ENCODE measurements around the gene LY9. TPM values are rescaled to one million over a fixed set of nuclear protein-coding genes. Genes with fewer than 3 reads are reported as not detected.

The LY9 gene
- total RNA-seq, 2 donors from 2014 or later = not detected

DNA sequence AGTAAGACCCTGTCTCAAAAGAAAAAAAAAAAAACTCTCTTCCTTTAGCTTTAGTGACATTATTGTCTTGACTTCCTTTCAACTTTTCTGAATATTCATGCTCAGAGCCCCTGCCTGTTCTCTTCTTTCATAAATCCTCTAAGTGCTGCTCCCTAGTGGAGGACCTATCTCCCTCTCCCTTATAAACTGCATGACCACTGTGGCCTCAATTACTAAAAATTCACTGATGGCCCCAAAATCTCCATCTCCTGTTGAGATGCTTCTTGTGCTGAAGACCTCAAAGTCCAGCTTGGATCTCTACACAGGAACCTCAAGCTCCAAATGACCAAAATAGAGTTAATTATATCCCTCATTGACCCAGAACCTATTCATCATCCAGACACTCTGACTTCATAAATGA lies 81.2 kb downstream of the LY9 start:
- Histone ChIP-seq H3K36me3 (ENCODE audit: control insufficient read depth, insufficient read depth, low read length) (no peaks in the 10 kb centered on the region), H3K4me3 (ENCODE audit: low read length) (no peak overlapping the region), H3K27me3 (ENCODE audit: control insufficient read depth, insufficient read depth, low read length, poor library complexity, severe bottlenecking) (no peaks in the 10 kb centered on the region), H3K9ac (ENCODE audit: extremely low read depth, low read length, poor library complexity, severe bottlenecking) (no peak overlapping the region), H3K4me1 (ENCODE audit: control insufficient read depth, insufficient read depth, low read length) (no peaks in the 10 kb centered on the region), H3K27ac (ENCODE audit: low read depth, low read length) (no peak overlapping the region), H3K9me3 (ENCODE audit: control insufficient read depth, low read length) (peaks cover 13% of the 10 kb centered on the region)
- H3K27ac Mint-ChIP-seq = no peak overlapping the region
- H3K4me1 Mint-ChIP-seq = peaks cover 6% of the 10 kb centered on the region
- no peak overlapping the region for H3K4me3 Mint-ChIP-seq
- H3K36me3 Mint-ChIP-seq (ENCODE audit: low read depth) = no peaks in the 10 kb centered on the region
- H3K9me3 Mint-ChIP-seq = no peaks in the 10 kb centered on the region
- DNase-seq = no peak
- peaks cover 2% of the 10 kb centered on the region for H3K27me3 Mint-ChIP-seq (ENCODE audit: insufficient read depth)
- TF ChIP-seq, protein P1, sequence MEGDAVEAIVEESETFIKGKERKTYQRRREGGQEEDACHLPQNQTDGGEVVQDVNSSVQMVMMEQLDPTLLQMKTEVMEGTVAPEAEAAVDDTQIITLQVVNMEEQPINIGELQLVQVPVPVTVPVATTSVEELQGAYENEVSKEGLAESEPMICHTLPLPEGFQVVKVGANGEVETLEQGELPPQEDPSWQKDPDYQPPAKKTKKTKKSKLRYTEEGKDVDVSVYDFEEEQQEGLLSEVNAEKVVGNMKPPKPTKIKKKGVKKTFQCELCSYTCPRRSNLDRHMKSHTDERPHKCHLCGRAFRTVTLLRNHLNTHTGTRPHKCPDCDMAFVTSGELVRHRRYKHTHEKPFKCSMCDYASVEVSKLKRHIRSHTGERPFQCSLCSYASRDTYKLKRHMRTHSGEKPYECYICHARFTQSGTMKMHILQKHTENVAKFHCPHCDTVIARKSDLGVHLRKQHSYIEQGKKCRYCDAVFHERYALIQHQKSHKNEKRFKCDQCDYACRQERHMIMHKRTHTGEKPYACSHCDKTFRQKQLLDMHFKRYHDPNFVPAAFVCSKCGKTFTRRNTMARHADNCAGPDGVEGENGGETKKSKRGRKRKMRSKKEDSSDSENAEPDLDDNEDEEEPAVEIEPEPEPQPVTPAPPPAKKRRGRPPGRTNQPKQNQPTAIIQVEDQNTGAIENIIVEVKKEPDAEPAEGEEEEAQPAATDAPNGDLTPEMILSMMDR (conservative IDR thresholded peaks at IDR 0.05) = peak; percentile 68

Other genes starting within 250 kb of the LY9 start
- not detected for gene CD84, start 216.7 kb upstream of the LY9 start, total RNA-seq
- not detected for gene SLAMF1, start 149.1 kb upstream of the LY9 start, total RNA-seq
- 1 to 10 TPM in 1 of 2 donors, under 1 TPM in 1; 0.55 to 1.1 TPM for gene CD48, start 84.4 kb upstream of the LY9 start, total RNA-seq
- not detected for gene SLAMF7, start 56.9 kb upstream of the LY9 start, total RNA-seq
- under 1 TPM in 1 of 2 donors, not detected in 1; 0.31 TPM for gene CD244, start 66.7 kb downstream of the LY9 start, total RNA-seq
- gene ITLN1, start 89.0 kb downstream of the LY9 start, total RNA-seq = under 1 TPM; 0.22 to 0.51 TPM
- gene ITLN2, start 158.6 kb downstream of the LY9 start, total RNA-seq = 10 to 100 TPM; 20.3 to 29.7 TPM
- 100 to 1,000 TPM; 190 to 226 TPM for gene F11R, start 225.0 kb downstream of the LY9 start, total RNA-seq
- 10 to 100 TPM; 59.1 to 76.4 TPM for gene TSTD1, start 242.8 kb downstream of the LY9 start, total RNA-seq
- gene USF1, start 249.8 kb downstream of the LY9 start, total RNA-seq = 10 to 100 TPM; 55.5 to 57.3 TPM

All from endodermal cell (in vitro differentiated cells).